ENCODE data around the gene PAX2.

DNA sequence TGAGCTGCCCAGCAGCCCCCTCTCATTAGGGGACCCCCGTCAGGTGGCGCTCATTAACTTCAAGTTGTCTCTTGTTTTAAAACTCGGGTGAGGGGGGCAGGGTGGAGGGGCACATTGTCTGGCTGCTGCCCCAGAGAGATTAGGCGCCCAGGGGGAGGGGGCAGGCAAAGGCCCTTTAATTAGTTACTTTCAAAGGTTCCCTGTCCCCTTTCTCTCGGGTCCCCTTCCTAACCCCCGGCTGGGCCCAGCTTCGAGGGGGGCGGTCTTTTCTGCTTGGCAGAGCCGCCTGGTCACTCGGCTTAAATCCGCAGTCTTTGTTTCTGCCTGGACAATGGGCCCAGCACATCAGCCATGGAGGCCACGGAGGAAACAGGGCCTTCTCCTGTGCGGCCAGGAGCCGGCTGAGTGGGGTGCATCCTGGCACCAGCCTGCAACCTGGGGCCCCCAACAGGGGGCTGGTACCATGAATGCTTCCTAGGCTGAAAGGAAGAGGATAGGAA, 128.5 kb downstream of the PAX2 start:
- TF ChIP-seq MXD4 (CRISPR knock-in tag; IDR thresholded peaks at IDR 0.05) (no peak), POLR2AphosphoS5 (IDR thresholded peaks at IDR 0.05; ENCODE audit: low read depth, low read length) (no peak)

All from HepG2 (cell line).